ENCODE measurements around the gene RNF149.

RNF149 gene

GRCh38 chr2:101295895-101296294 is 12.6 kb downstream of the RNF149 start:
- DNase-seq (ENCODE audit: low read depth), result no peak

- no peak for DNase-seq (ENCODE audit: low read depth)
Measured at GRCh38 chr2:101294861-101295260, 13.6 kb downstream of the RNF149 start.

- DNase-seq (ENCODE audit: low read depth), result no peak
Measured at GRCh38 chr2:101293544-101293943, 15.0 kb downstream of the RNF149 start.

- DNase-seq (ENCODE audit: low read depth), result no peak
Measured at GRCh38 chr2:101291973-101292372, 16.5 kb downstream of the RNF149 start.

GRCh38 chr2:101290711-101291110 is 17.8 kb downstream of the RNF149 start:
- no peak for DNase-seq (ENCODE audit: low read depth)

- no peak for DNase-seq (ENCODE audit: low read depth)
Measured at GRCh38 chr2:101287303-101287702, 21.2 kb downstream of the RNF149 start.

- DNase-seq (ENCODE audit: low read depth), result no peak
Measured at GRCh38 chr2:101286684-101287083, 21.8 kb downstream of the RNF149 start.

GRCh38 chr2:101282980-101283379 is 25.5 kb downstream of the RNF149 start:
- DNase-seq (ENCODE audit: low read depth), result no peak

- no peak for DNase-seq (ENCODE audit: low read depth)
Measured at GRCh38 chr2:101281482-101281881, 27.0 kb downstream of the RNF149 start.

- no peak for DNase-seq (ENCODE audit: low read depth)
Measured at GRCh38 chr2:101278925-101279324, 29.6 kb downstream of the RNF149 start.

GRCh38 chr2:101277111-101277510 is 31.4 kb downstream of the RNF149 start:
- no peak for DNase-seq (ENCODE audit: low read depth)

GRCh38 chr2:101274142-101274541 is 34.4 kb downstream of the RNF149 start:
- no peak for DNase-seq (ENCODE audit: low read depth)

- DNase-seq (ENCODE audit: low read depth), result no peak
Measured at GRCh38 chr2:101273056-101273455, 35.4 kb downstream of the RNF149 start.

- no peak for DNase-seq (ENCODE audit: low read depth)
Measured at GRCh38 chr2:101272045-101272784, 36.3 kb downstream of the RNF149 start.

- no peak for DNase-seq (ENCODE audit: low read depth)
Measured at GRCh38 chr2:101270700-101271259, 37.7 kb downstream of the RNF149 start.

GRCh38 chr2:101267671-101268656 is 40.5 kb downstream of the RNF149 start:
- no peak for DNase-seq (ENCODE audit: low read depth)

- no peak for DNase-seq (ENCODE audit: low read depth)
Measured at GRCh38 chr2:101265893-101266499, 42.5 kb downstream of the RNF149 start.

GRCh38 chr2:101264360-101264939 is 44.1 kb downstream of the RNF149 start:
- DNase-seq (ENCODE audit: low read depth), result no peak

GRCh38 chr2:101263377-101263800 is 45.1 kb downstream of the RNF149 start:
- DNase-seq (ENCODE audit: low read depth), result no peak

- DNase-seq (ENCODE audit: low read depth), result no peak
Measured at GRCh38 chr2:101262142-101262541, 46.4 kb downstream of the RNF149 start.

GRCh38 chr2:101258804-101259203 is 49.7 kb downstream of the RNF149 start:
- no peak for DNase-seq (ENCODE audit: low read depth)

- no peak for DNase-seq (ENCODE audit: low read depth)
Measured at GRCh38 chr2:101256316-101256715, 52.2 kb downstream of the RNF149 start.

Data from stimulated activated CD8-positive, alpha-beta memory T cell treated with anti-CD3 and anti-CD28 coated beads, Interleukin-4, amount 100 ng/mL, for 24 hours (primary cell).